ENCODE data around the gene NTN4. TPM values are rescaled to one million over a fixed set of nuclear protein-coding genes. Genes with fewer than 3 reads are reported as not detected.

Gene NTN4
- total RNA-seq, 1 donor, result 135 TPM

- TF ChIP-seq CTCF (IDR thresholded peaks at IDR 0.05; ENCODE audit: insufficient read depth, low read depth, low read length), result no peak
- no peak overlapping the region for H3K4me3 ChIP-seq (ENCODE audit: low read depth, low read length)
- no peak for DNase-seq (ENCODE audit: low read depth)
These were observed 89.3 kb downstream of the NTN4 start for GRCh38 chr12:95701275-95701674.

- TF ChIP-seq CTCF (IDR thresholded peaks at IDR 0.05; ENCODE audit: insufficient read depth, low read depth, low read length), result no peak
- DNase-seq (ENCODE audit: low read depth), result peak; percentile 26
- H3K4me3 ChIP-seq (ENCODE audit: low read depth, low read length), result no peak overlapping the region
These were observed 90.2 kb downstream of the NTN4 start for GRCh38 chr12:95700316-95700785.

- no peak for DNase-seq (ENCODE audit: low read depth)
- TF ChIP-seq CTCF (IDR thresholded peaks at IDR 0.05; ENCODE audit: insufficient read depth, low read depth, low read length), result no peak
- H3K4me3 ChIP-seq (ENCODE audit: low read depth, low read length), result no peak overlapping the region
These were observed 91.0 kb downstream of the NTN4 start for GRCh38 chr12:95699579-95699978.

- no peak for TF ChIP-seq CTCF (IDR thresholded peaks at IDR 0.05; ENCODE audit: insufficient read depth, low read depth, low read length)
- no peak overlapping the region for H3K4me3 ChIP-seq (ENCODE audit: low read depth, low read length)
- no peak for DNase-seq (ENCODE audit: low read depth)
These were observed 96.4 kb downstream of the NTN4 start for GRCh38 chr12:95694136-95694535.

- no peak for TF ChIP-seq CTCF (IDR thresholded peaks at IDR 0.05; ENCODE audit: insufficient read depth, low read depth, low read length)
- H3K4me3 ChIP-seq (ENCODE audit: low read depth, low read length), result no peak overlapping the region
- no peak for DNase-seq (ENCODE audit: low read depth)
These were observed 96.9 kb downstream of the NTN4 start for GRCh38 chr12:95693689-95694088.

- DNase-seq (ENCODE audit: low read depth), result no peak
- no peak for TF ChIP-seq CTCF (IDR thresholded peaks at IDR 0.05; ENCODE audit: insufficient read depth, low read depth, low read length)
- no peak overlapping the region for H3K4me3 ChIP-seq (ENCODE audit: low read depth, low read length)
These were observed 99.5 kb downstream of the NTN4 start for GRCh38 chr12:95690861-95691635.

- H3K4me3 ChIP-seq (ENCODE audit: low read depth, low read length), result no peak overlapping the region
- no peak for DNase-seq (ENCODE audit: low read depth)
- TF ChIP-seq CTCF (IDR thresholded peaks at IDR 0.05; ENCODE audit: insufficient read depth, low read depth, low read length), result no peak
These were observed 102.6 kb downstream of the NTN4 start for GRCh38 chr12:95687937-95688336.

Data from fibroblast of villous mesenchyme (primary cell).